Lower leg skin (tissue), 4 donors: ENCODE data around the gene DCDC2B. TPM values are rescaled to one million over a fixed set of nuclear protein-coding genes. Genes with fewer than 3 reads are reported as not detected.

ENCODE experiments used
- DNase-seq, 2 donors: peaks; one replicate each; pipeline ENCODE4 v3.0.0-alpha.2; 2019; ENCODE audit warnings: low spot score in 2 of 2
- H3K4me3 ChIP-seq: fragments of 200-600 bp; sonication (generic); 2 replicates; pipeline ENCODE4 v1.5.1; 2017; ENCODE audit warnings: mild to moderate bottlenecking, low read depth; ENCODE audit not compliant: poor library complexity, severe bottlenecking
- POLR2A ChIP-seq, 2 donors: fragments of 450-650 bp; IDR thresholded peaks; one replicate each; pipeline ENCODE4 v1.6.1; 2016 to 2017; ENCODE audit warnings: antibody characterized with exemption in 2 of 2, mild to moderate bottlenecking in 1 of 2, moderate library complexity in 1 of 2
- WGBS, 2 donors: methylation state at CpG; one replicate each; pipeline ENCODE4 v1.1.5; 2018; 5-methylcytosine and 5-hydroxymethylcytosine counted together
- intact Hi-C: fragments of 100-400 bp; cut with DNase I; formaldehyde crosslinking; loops from one replicate; pipeline ENCODE4 v1.15.0; 2023; ENCODE audit warnings: low total_unique reads
- total RNA-seq, 4 donors: library from RNA; depleted of rRNA; stranded (reverse); fragments of >200 nt; gene quantifications; one replicate each; pipeline ENCODE4 v1.1.0, GENCODE V29; 2016
- TF ChIP-seq, protein P1 (sequence below), 3 donors: fragments of 450-650 bp; IDR thresholded peaks; one replicate each; pipeline ENCODE4 v1.5.1; 2016; ENCODE audit warnings: antibody characterized with exemption in 3 of 3, mild to moderate bottlenecking in 3 of 3, moderate library complexity in 2 of 3

Gene DCDC2B
- total RNA-seq, 4 donors from 2014 or later: not detected

DNA sequence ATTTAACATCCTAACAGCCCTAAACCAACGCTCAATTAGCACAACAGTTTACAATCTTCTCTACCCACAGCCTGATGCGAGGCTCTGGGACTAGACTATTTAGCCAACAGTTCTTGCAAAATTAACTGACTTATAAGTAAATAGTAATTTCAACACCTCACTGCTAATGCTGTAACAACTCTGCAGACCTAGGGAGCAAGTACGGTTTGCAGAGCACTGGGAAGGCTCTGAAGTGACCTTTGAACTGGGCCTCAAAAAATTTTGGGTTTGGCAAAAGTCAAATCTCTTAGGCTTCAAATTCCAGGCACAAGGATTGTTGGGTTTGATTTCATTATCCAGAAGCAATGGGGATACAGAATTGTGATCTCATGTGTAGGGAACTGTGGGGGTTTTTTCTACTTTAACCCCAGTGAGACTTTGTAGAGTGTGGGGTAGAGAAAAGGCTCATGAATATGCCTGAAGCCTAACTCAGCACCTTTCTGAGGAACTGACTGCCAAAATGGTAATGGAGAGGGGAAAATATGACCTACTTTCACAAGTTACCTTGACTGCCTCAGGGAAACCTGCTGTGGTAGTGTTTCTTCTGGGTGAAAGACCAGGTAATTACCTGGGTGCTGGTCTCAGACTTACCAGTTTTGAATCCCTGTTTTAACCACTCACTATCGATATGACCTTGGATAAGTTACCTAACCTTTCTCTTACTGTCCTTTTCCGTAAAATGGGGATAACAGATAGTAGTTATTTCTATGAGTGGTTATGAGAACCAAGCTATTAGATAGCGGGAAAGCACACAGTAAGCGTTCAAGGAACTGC lies 30.3 kb upstream of the DCDC2B start:
- intact Hi-C loops: no loop called here
- TF ChIP-seq, protein P1, sequence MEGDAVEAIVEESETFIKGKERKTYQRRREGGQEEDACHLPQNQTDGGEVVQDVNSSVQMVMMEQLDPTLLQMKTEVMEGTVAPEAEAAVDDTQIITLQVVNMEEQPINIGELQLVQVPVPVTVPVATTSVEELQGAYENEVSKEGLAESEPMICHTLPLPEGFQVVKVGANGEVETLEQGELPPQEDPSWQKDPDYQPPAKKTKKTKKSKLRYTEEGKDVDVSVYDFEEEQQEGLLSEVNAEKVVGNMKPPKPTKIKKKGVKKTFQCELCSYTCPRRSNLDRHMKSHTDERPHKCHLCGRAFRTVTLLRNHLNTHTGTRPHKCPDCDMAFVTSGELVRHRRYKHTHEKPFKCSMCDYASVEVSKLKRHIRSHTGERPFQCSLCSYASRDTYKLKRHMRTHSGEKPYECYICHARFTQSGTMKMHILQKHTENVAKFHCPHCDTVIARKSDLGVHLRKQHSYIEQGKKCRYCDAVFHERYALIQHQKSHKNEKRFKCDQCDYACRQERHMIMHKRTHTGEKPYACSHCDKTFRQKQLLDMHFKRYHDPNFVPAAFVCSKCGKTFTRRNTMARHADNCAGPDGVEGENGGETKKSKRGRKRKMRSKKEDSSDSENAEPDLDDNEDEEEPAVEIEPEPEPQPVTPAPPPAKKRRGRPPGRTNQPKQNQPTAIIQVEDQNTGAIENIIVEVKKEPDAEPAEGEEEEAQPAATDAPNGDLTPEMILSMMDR (IDR thresholded peaks at IDR 0.05): no peak
- no peak for TF ChIP-seq POLR2A (IDR thresholded peaks at IDR 0.05)
- no peak for DNase-seq
- 71 to 75% methylated on average over 7 of the region's 7 CpGs for WGBS, 2 donors
- H3K4me3 ChIP-seq: no peak overlapping the region

DNA sequence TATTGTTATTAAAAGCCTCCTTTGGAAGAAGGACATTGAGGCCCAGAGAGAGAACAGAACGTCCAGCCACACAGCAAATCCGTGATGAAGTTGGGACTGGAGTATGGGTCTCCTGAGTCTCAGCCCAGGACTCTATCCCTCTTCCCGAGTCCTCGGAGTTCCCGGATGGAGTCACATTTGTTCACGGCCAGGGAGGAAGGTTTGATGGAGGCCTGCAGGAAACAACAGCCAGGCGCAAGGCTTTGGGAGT lies 29.8 kb upstream of the DCDC2B start:
- no peak overlapping the region for H3K4me3 ChIP-seq
- TF ChIP-seq POLR2A (IDR thresholded peaks at IDR 0.05): no peak
- TF ChIP-seq, protein P1 (IDR thresholded peaks at IDR 0.05): no peak
- 4 to 8% methylated on average over 7 of the region's 7 CpGs for WGBS, 2 donors
- no peak for DNase-seq
- intact Hi-C loops: no loop called here

DNA sequence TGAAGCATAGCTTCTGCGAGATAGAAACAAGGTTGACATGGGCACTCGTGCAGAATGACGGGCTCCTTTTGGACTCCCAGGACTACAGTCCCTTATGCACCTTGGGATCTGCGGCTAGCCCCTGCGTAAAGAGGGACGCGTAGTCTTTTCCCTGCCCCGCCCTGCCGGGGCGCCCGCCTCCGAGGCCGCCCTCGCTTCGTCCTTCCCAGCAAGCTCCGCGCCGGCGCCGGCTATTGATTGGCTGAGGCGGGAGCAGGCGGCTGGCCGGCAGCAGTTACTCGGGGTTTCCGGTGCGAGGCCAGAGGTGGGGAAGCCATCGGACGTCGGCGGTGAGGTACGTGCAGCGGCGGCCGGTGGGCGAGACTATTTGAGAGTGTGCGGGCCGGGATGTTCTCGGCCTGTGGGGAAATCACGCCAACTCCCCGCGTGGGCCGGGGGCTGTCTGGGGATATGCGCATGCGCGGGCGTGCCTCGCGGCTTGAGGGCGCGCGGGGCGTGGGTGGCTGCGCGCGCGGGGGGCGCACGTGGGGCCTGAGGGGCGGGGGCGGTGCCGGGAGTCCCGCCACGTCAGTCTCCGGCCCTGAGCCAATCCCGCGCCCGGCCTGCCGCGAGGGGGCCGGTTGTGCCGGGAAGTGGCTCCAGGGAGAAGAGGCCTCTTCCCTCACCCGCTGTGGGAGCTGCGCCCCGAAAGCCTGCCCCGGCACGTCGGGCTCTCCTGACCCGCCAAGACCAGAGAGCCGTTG lies 29.3 kb upstream of the DCDC2B start, which contains the start of gene TXLNA:
Gene TXLNA (plus strand): TSS at position 233 of the 743 bp plus-strand sequence. CDS start 671 bp downstream, outside the sequence.
- intact Hi-C loops: no loop called here
- WGBS, 2 donors: 0 to 1% methylated on average over 37 to 45 of the region's 79 CpGs
- peak within 1 kb of the TSS; percentile 48 for H3K4me3 ChIP-seq
- peak; percentile 90 to 98 for DNase-seq
- TF ChIP-seq POLR2A (IDR thresholded peaks at IDR 0.05): no peak
- TF ChIP-seq, protein P1 (IDR thresholded peaks at IDR 0.05): no peak

DNA sequence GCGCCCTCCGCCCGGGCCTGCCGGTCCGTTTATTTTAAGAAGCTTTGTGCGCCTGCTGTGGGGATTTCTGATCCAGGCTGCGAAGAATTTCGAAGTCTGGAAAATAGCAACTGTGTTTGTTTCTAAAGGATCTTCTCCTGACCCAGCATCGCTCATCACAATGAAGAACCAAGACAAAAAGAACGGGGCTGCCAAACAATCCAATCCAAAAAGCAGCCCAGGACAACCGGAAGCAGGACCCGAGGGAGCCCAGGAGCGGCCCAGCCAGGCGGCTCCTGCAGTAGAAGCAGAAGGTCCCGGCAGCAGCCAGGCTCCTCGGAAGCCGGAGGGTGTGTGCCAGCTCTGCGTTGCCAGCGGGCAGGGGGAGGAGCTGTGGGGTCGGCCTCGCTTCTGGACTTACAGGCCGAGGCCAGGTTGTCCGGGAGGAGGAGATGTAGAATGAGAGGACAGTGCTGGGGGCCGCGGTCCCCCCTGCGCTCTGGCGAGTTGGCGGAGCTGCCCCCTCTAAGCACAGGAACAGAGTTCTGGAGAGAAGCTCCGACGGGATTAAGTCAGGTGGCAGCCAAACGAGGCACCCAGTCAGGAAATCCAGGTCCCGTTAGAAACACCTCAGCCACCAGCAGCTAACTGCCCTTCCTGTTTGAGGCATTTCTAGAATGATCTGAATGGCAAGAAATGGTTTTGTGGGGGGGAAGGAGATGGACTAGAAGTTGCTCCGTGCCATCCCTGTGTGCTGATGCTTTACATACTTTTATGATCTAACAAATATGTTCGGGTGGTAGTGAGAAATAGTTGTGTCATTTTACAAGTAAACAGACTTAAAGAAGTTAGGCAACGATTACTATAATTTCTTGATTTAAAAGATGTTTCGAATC lies 28.5 kb upstream of the DCDC2B start:
- DNase-seq: no peak
- intact Hi-C loops: no loop called here
- no peak for TF ChIP-seq POLR2A (IDR thresholded peaks at IDR 0.05)
- TF ChIP-seq, protein P1 (IDR thresholded peaks at IDR 0.05): no peak
- peak overlapping the region; percentile 48 for H3K4me3 ChIP-seq
- WGBS, 2 donors: 3% methylated on average over 35 to 36 of the region's 36 CpGs

DNA sequence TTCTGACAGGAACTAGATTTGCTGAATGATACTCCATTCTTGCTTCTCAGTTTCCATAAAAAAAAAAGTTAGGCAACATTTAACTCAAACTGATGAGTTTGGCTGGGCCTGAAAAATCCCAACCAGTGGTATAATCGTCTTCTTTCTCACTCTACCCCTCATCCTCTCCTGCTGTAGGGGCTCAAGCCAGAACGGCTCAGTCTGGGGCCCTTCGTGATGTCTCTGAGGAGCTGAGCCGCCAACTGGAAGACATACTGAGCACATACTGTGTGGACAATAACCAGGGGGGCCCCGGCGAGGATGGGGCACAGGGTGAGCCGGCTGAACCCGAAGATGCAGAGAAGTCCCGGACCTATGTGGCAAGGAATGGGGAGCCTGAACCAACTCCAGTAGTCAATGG lies 27.8 kb upstream of the DCDC2B start:
- 47 to 59% methylated on average over 9 of the region's 9 CpGs for WGBS, 2 donors

More for the DNA sequence above, 27.8 kb upstream of the DCDC2B start:
- no peak overlapping the region for H3K4me3 ChIP-seq
- no peak for TF ChIP-seq POLR2A (IDR thresholded peaks at IDR 0.05)
- TF ChIP-seq, protein P1 (IDR thresholded peaks at IDR 0.05): no peak
- intact Hi-C loops: no loop called here
- DNase-seq: no peak
